IMR-90 (cell line): Measurements from ENCODE around the gene VPS13C. TPM values are rescaled to one million over a fixed set of nuclear protein-coding genes. Genes with fewer than 3 reads are reported as not detected.

Source experiments
- ATAC-seq: fragments of 200-7000 bp; cut with Tn5 transposase; 2 replicates; pipeline ENCODE4 v1.9.1; 2020; ENCODE audit warnings: low read depth, mild to moderate bottlenecking, moderate library complexity
- Bru-seq: library from RNA; stranded (reverse); fragments of 400-500 nt; gene quantifications from one replicate; lab custom pipeline; 2021; lab: Mats Ljungman, UMichigan
- BruChase-seq, 2 experiments: library from RNA; stranded (reverse); fragments of 400-500 nt; gene quantifications; one replicate each; lab custom pipeline; 2021; lab: Mats Ljungman, UMichigan
- BruUV-seq: library from RNA; stranded (reverse); fragments of 400-500 nt; replicated peaks from 2 replicates; lab custom pipeline; 2021; lab: Mats Ljungman, UMichigan
- CTCF ChIA-PET: fragments of 300-600 bp; formaldehyde crosslinking; extraction: SDS; loops from one replicate; lab custom pipeline; 2021; ENCODE audit warnings: antibody characterized with exemption; lab: Yijun Ruan, JAX
- POLR2A ChIA-PET: fragments of 300-600 bp; sonication (Branson Sonifier 250); formaldehyde crosslinking; loops from one replicate; lab custom pipeline; 2022; ENCODE audit warnings: antibody characterized with exemption; ENCODE audit not compliant: unreplicated experiment; lab: Charles Lee
- DNase-seq: peaks from one replicate; pipeline ENCODE4 v3.0.0; 2013
- H2AFZ ChIP-seq: replicated peaks from 2 replicates; pipeline ENCODE3; 2013; ENCODE audit warnings: low read length, mild to moderate bottlenecking; ENCODE audit not compliant: poor library complexity
- H2AK5ac ChIP-seq: 2 replicates; pipeline ENCODE4 v1.6.1; 2013; ENCODE audit warnings: low read depth, low read length, inconsistent platforms
- H2AK9ac ChIP-seq: replicated peaks from 2 replicates; pipeline ENCODE3; 2013; ENCODE audit warnings: mild to moderate bottlenecking, low read depth, low read length, moderate library complexity; ENCODE audit not compliant: poor library complexity
- H2BK120ac ChIP-seq: 2 replicates; pipeline ENCODE4 v1.6.1; 2013; ENCODE audit warnings: low read depth, low read length, inconsistent platforms
- H2BK15ac ChIP-seq: 3 replicates; pipeline ENCODE4 v1.6.1; 2013; ENCODE audit warnings: low read depth, low read length, inconsistent platforms
- H2BK20ac ChIP-seq: 2 replicates; pipeline ENCODE4 v1.6.1; 2013; ENCODE audit warnings: low read depth, mild to moderate bottlenecking, inconsistent platforms, low read length, moderate library complexity
- H2BK5ac ChIP-seq: 2 replicates; pipeline ENCODE4 v1.6.1; 2013; ENCODE audit warnings: mild to moderate bottlenecking, low read depth, low read length, inconsistent platforms; ENCODE audit not compliant: poor library complexity, severe bottlenecking
- H3K14ac ChIP-seq: replicated peaks from 2 replicates; pipeline ENCODE4 v1.6.1; 2013; ENCODE audit warnings: low read depth, low read length, inconsistent platforms
- H3K18ac ChIP-seq: 2 replicates; pipeline ENCODE4 v1.6.1; 2013; ENCODE audit warnings: low read depth, low read length, control low read depth
- H3K23ac ChIP-seq: 2 replicates; pipeline ENCODE4 v1.6.1; 2013; ENCODE audit warnings: low read depth, low read length, inconsistent platforms
- H3K27ac ChIP-seq: 2 replicates; pipeline ENCODE4 v1.5.1; 2013; ENCODE audit warnings: mild to moderate bottlenecking, control low read depth, low read length; ENCODE audit not compliant: insufficient read depth
- H3K27me3 ChIP-seq: 2 replicates; pipeline ENCODE4 v1.6.1; 2013; ENCODE audit warnings: low read length; ENCODE audit not compliant: control insufficient read depth, insufficient read depth
- H3K36me3 ChIP-seq: 2 replicates; pipeline ENCODE4 v1.6.1; 2013; ENCODE audit warnings: low read length, mixed read lengths; ENCODE audit not compliant: control insufficient read depth, insufficient read depth
- H3K4ac ChIP-seq: 2 replicates; pipeline ENCODE4 v1.6.1; 2013; ENCODE audit warnings: low read depth, low read length, inconsistent platforms
- H3K4me1 ChIP-seq: 2 replicates; pipeline ENCODE4 v1.6.1; 2013; ENCODE audit warnings: low read length, mixed read lengths; ENCODE audit not compliant: control insufficient read depth, insufficient read depth
- H3K4me2 ChIP-seq: 2 replicates; pipeline ENCODE4 v1.6.1; 2013; ENCODE audit warnings: low read depth, mild to moderate bottlenecking, control low read depth, low read length, moderate library complexity
- H3K4me3 ChIP-seq: 2 replicates; pipeline ENCODE4 v1.5.1; 2013; ENCODE audit warnings: low read depth, mild to moderate bottlenecking, control low read depth, low read length, moderate library complexity; ENCODE audit not compliant: insufficient read depth
- H3K56ac ChIP-seq: 2 replicates; pipeline ENCODE4 v1.6.1; 2013; ENCODE audit warnings: low read length, inconsistent platforms; ENCODE audit not compliant: insufficient read depth; ENCODE audit errors: extremely low read depth
- H3K79me1 ChIP-seq, 2 experiments: 2 replicates each; pipeline ENCODE4 v1.6.1; 2013; ENCODE audit warnings: low read length in 2 of 2, inconsistent platforms in 1 of 2, low read depth in 1 of 2
- H3K9ac ChIP-seq: 2 replicates; pipeline ENCODE4 v1.6.1; 2013; ENCODE audit warnings: low read depth, low read length, control low read depth
- H3K9me1 ChIP-seq: 2 replicates; pipeline ENCODE4 v1.6.1; 2013; ENCODE audit warnings: low read length, inconsistent platforms; ENCODE audit not compliant: insufficient read depth
- H3K9me3 ChIP-seq: 2 replicates; pipeline ENCODE4 v1.6.1; 2013; ENCODE audit warnings: low read length; ENCODE audit not compliant: control insufficient read depth, insufficient read depth
- H4K20me1 ChIP-seq: 2 replicates; pipeline ENCODE4 v1.6.1; 2013; ENCODE audit warnings: low read length, inconsistent platforms; ENCODE audit not compliant: insufficient read depth
- H4K5ac ChIP-seq: 2 replicates; pipeline ENCODE4 v1.6.1; 2013; ENCODE audit warnings: mild to moderate bottlenecking, low read depth, low read length, control low read depth
- H4K8ac ChIP-seq, 2 experiments: 2 replicates each; pipeline ENCODE4 v1.6.1; 2013; ENCODE audit warnings: low read depth in 2 of 2, low read length in 2 of 2, control low read depth in 1 of 2, inconsistent platforms in 1 of 2
- H4K91ac ChIP-seq: 2 replicates; pipeline ENCODE4 v1.6.1; 2013; ENCODE audit warnings: low read depth, low read length, inconsistent platforms; ENCODE audit not compliant: insufficient read depth
- FOS ChIP-seq: fragments of 150-350 bp; IDR thresholded peaks from 2 replicates; pipeline ENCODE4 v1.6.1; 2016; ENCODE audit warnings: low read depth, low read length
- MAZ ChIP-seq: IDR thresholded peaks from 2 replicates; pipeline ENCODE4 v1.6.1; 2012; ENCODE audit warnings: low read depth, mild to moderate bottlenecking, low read length, improper control_type of control experiment, moderate library complexity, borderline replicate concordance
- MXI1 ChIP-seq: IDR thresholded peaks from 2 replicates; pipeline ENCODE4 v1.6.1; 2012; ENCODE audit warnings: low read depth, mild to moderate bottlenecking, low read length, moderate library complexity, borderline replicate concordance
- NFE2L2 ChIP-seq: fragments of 150-350 bp; IDR thresholded peaks from 2 replicates; pipeline ENCODE4 v1.6.1; 2016; ENCODE audit warnings: low read depth, mild to moderate bottlenecking, low read length
- POLR2A ChIP-seq: IDR thresholded peaks from 2 replicates; pipeline ENCODE4 v1.6.1; 2012; ENCODE audit warnings: mild to moderate bottlenecking, low read depth, low read length
- WGBS, 2 experiments: methylation state at CpG; one replicate each; pipeline versions ENCODE4 v1.1.5 to v1.1.7; 2013; ENCODE audit warnings: missing lambda C conversion rate in 2 of 2; ENCODE audit not compliant: insufficient read length in 1 of 2; ENCODE audit errors: extremely low coverage in 2 of 2; 5-methylcytosine and 5-hydroxymethylcytosine counted together
- dilution Hi-C: fragments of 300-500 bp; cut with HindIII; formaldehyde crosslinking; loops from one replicate; pipeline ENCODE4 v1.14.3; 2018; ENCODE audit warnings: low sequenced_read_pairs; ENCODE audit not compliant: unreplicated experiment
- in situ Hi-C: fragments of 300-500 bp; cut with MboI; formaldehyde crosslinking; loops from 3 replicates; pipeline ENCODE4 v1.14.3; 2019; ENCODE audit warnings: low sequenced_read_pairs, inconsistent platforms, mixed read lengths
- intact Hi-C: fragments of 100-400 bp; cut with micrococcal nuclease; formaldehyde crosslinking; loops from 2 replicates; pipeline ENCODE4 v1.10.0; 2022
- long read RNA-seq: library from polyadenylated mRNA; unstranded; transcript quantifications from one replicate; pipeline ENCODE4 v2.0.0, GENCODE V29; 2021; ENCODE audit not compliant: unreplicated experiment
- polyA plus RNA-seq, 3 experiments: library from polyadenylated mRNA; depleted of rRNA; stranded (reverse); fragments of >200 nt; gene quantifications; 2 replicates each; pipeline ENCODE4 v1.2.3, GENCODE V29; 2012; ENCODE audit warnings: low replicate concordance in 1 of 3
- total RNA-seq: library from RNA; depleted of rRNA; stranded (reverse); fragments of >200 nt; gene quantifications from 2 replicates; pipeline ENCODE4 v1.2.3, GENCODE V29; 2012; rRNA removed
- TF ChIP-seq, protein P1 (sequence below): conservative IDR thresholded peaks from 2 replicates; pipeline ENCODE4 v1.5.1; 2012; ENCODE audit warnings: mild to moderate bottlenecking, low read depth, low read length, improper control_type of control experiment

Gene VPS13C, protein sequence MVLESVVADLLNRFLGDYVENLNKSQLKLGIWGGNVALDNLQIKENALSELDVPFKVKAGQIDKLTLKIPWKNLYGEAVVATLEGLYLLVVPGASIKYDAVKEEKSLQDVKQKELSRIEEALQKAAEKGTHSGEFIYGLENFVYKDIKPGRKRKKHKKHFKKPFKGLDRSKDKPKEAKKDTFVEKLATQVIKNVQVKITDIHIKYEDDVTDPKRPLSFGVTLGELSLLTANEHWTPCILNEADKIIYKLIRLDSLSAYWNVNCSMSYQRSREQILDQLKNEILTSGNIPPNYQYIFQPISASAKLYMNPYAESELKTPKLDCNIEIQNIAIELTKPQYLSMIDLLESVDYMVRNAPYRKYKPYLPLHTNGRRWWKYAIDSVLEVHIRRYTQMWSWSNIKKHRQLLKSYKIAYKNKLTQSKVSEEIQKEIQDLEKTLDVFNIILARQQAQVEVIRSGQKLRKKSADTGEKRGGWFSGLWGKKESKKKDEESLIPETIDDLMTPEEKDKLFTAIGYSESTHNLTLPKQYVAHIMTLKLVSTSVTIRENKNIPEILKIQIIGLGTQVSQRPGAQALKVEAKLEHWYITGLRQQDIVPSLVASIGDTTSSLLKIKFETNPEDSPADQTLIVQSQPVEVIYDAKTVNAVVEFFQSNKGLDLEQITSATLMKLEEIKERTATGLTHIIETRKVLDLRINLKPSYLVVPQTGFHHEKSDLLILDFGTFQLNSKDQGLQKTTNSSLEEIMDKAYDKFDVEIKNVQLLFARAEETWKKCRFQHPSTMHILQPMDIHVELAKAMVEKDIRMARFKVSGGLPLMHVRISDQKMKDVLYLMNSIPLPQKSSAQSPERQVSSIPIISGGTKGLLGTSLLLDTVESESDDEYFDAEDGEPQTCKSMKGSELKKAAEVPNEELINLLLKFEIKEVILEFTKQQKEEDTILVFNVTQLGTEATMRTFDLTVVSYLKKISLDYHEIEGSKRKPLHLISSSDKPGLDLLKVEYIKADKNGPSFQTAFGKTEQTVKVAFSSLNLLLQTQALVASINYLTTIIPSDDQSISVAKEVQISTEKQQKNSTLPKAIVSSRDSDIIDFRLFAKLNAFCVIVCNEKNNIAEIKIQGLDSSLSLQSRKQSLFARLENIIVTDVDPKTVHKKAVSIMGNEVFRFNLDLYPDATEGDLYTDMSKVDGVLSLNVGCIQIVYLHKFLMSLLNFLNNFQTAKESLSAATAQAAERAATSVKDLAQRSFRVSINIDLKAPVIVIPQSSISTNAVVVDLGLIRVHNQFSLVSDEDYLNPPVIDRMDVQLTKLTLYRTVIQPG (N-terminal part only)
- total RNA-seq (32.8 and 48.6 TPM in 2 replicates), polyA plus RNA-seq (2012; rRNA removed) (4.5 and 8.1 TPM in 2 replicates), Bru-seq, nascent RNA (percentile 76 among the genes with signal in this experiment), BruChase-seq, experiment 1, labeled RNA remaining after a 6-hour chase (percentile 72 among the genes with signal in this experiment), BruChase-seq, experiment 2, labeled RNA remaining after a 2-hour chase (percentile 80 among the genes with signal in this experiment)
- polyA plus RNA-seq (2012; cell fraction: cytosol; rRNA removed): 1.2 and 1.5 TPM in 2 replicates
- polyA plus RNA-seq (2012; cell fraction: nucleus; rRNA removed; ENCODE audit: low replicate concordance): 1.3 and 12.9 TPM in 2 replicates
- long read RNA-seq, partial matches to known transcripts: 3 of 5 reads
- long read RNA-seq, other reads (novel, unspliced or antisense): 2 of 5 reads

DNA sequence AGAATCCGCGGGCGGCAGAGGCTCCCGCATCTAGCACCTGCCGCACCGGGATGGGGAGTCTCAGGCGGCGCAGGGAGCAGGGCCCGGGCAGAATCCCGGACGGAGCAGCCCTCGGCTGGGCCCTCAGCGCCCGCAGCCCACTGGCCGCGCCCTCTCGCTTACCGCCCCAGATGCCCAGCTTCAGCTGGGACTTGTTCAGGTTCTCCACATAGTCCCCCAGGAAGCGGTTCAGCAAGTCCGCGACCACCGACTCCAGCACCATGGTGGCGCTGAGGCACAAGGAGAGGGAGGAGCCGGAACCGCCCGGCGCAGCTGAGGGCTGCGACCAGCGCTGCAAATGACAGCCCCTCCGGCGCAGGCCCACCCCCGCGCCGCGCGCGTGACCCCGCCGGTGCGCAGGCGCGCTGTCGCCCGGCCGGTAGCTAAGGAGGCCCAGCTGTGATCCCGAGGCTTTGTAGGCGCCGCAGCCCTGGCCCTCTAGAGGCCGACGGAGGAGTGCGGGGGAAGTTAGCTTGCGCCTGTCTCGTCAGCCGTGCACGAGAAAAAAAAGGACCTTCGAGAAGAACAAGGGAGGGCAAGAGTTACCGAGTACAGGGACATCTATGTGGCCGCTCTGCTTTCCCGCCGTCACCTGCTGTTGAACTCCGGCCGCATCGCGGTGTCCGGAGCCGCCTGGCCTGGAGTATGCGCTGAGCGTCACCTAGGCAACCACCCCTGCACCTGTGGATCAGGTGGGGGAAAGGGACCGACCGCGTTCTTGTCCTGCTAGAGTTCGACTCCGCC lies at the start of gene VPS13C:
VPS13C (minus strand) TSS at position 335 of the 783 bp plus-strand sequence; CDS start at position 262, 73 bp downstream.
- WGBS, 2 experiments: 2% methylated on average over 39 of the region's 73 CpGs; no CpG with 5 or more reads in 1 of the 2 experiments
- peak within 1 kb of the TSS; percentile 88 for H3K4me2 ChIP-seq
- DNase-seq (peak; percentile 90), ATAC-seq (peak; percentile 96)
- no peaks in the 10 kb centered on the region for H3K9me3 ChIP-seq
- H3K27ac ChIP-seq: peak within 1 kb of the TSS; percentile 58
- H3K4me1 ChIP-seq: no peaks in the 10 kb centered on the region
- H3K56ac ChIP-seq: peak within 1 kb of the TSS; percentile 62; the same call in 1 of the 2 replicates
- H3K36me3 ChIP-seq: no peaks in the 10 kb centered on the region
- dilution Hi-C loops (no loop called here), intact Hi-C loops (loop anchor here (10.0 kb wide), 1 partner anchor 194 kb away; no protein-coding TSS in a partner anchor), in situ Hi-C loops (no loop called here)
- H2BK5ac ChIP-seq: peak within 1 kb of the TSS; percentile 41
- H4K91ac ChIP-seq: peak within 1 kb of the TSS; percentile 57; the same call in 1 of the 2 replicates
- H2BK20ac ChIP-seq: no peak within 1 kb of the TSS
- H3K4me3 ChIP-seq: peak within 1 kb of the TSS; percentile 88
- H4K5ac ChIP-seq: peak within 1 kb of the TSS; percentile 31
- H3K4ac ChIP-seq: peak within 1 kb of the TSS; percentile 56
- BruUV-seq: no TSS peak
- peak within 1 kb of the TSS; percentile 77 for H3K9ac ChIP-seq
- no peak within 1 kb of the TSS; the same call in 1 of the 2 replicates for H3K18ac ChIP-seq
- peaks cover 9 to 26% of the 10 kb centered on the region in 2 experiments; a peak in 3 of 4 replicates for H3K79me1 ChIP-seq
- ChIA-PET CTCF (interaction anchor here (0.6 to 1.8 kb wide), 18 partner anchors 9 to 1672 kb away, joined by 3 to 8 read pairs (median 4); no protein-coding TSS in a partner anchor), POLR2A (no interaction called here)
- peak within 1 kb of the TSS; percentile 32 for H3K14ac ChIP-seq
- no peaks in the 10 kb centered on the region for H4K20me1 ChIP-seq
- peak within 1 kb of the TSS; percentile 78 for H3K23ac ChIP-seq
- peak within 1 kb of the TSS; percentile 76 for H2AK9ac ChIP-seq
- H3K9me1 ChIP-seq: no peaks in the 10 kb centered on the region; the same call in 1 of the 2 replicates
- H2AK5ac ChIP-seq: 0 out of 2 replicates have a peak within 1 kb of the TSS, but pooled peaks have one; percentile 14
- H4K8ac ChIP-seq: peak within 1 kb of the TSS in 1 of 2 experiments; percentile 72; a peak in 1 of 4 replicates
- H2BK120ac ChIP-seq: no peak within 1 kb of the TSS
- no peak within 1 kb of the TSS for H2BK15ac ChIP-seq
- H3K27me3 ChIP-seq: peaks cover 16% of the 10 kb centered on the region
- H2AFZ ChIP-seq: peak within 1 kb of the TSS; percentile 100
- TF ChIP-seq, protein P1, sequence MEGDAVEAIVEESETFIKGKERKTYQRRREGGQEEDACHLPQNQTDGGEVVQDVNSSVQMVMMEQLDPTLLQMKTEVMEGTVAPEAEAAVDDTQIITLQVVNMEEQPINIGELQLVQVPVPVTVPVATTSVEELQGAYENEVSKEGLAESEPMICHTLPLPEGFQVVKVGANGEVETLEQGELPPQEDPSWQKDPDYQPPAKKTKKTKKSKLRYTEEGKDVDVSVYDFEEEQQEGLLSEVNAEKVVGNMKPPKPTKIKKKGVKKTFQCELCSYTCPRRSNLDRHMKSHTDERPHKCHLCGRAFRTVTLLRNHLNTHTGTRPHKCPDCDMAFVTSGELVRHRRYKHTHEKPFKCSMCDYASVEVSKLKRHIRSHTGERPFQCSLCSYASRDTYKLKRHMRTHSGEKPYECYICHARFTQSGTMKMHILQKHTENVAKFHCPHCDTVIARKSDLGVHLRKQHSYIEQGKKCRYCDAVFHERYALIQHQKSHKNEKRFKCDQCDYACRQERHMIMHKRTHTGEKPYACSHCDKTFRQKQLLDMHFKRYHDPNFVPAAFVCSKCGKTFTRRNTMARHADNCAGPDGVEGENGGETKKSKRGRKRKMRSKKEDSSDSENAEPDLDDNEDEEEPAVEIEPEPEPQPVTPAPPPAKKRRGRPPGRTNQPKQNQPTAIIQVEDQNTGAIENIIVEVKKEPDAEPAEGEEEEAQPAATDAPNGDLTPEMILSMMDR: peak; percentile 84
- TF ChIP-seq POLR2A: peak; percentile 61; the same call in 1 of the 2 replicates
- peak; percentile 86 for TF ChIP-seq MAZ
- no peak for TF ChIP-seq NFE2L2
- 0 out of 2 replicates have a peak, but pooled peaks have one; percentile 18 for TF ChIP-seq FOS
- peak; percentile 64; the same call in 1 of the 2 replicates for TF ChIP-seq MXI1
